PFSK-1 (cell line): ENCODE data around the gene USP13.

Experiments used
- FOXP2 ChIP-seq: optimal IDR thresholded peaks from 2 replicates; pipeline ENCODE3; 2011; ENCODE audit warnings: borderline replicate concordance, control low read depth, inconsistent platforms; ENCODE audit not compliant: insufficient read depth; ENCODE audit errors: extremely low read length, extremely low read depth
- POLR2AphosphoS5 ChIP-seq: IDR thresholded peaks from 2 replicates; pipeline ENCODE4 v1.6.1; 2012; ENCODE audit warnings: low read depth, mild to moderate bottlenecking, control low read depth, low read length, moderate library complexity
- SIN3A ChIP-seq: IDR thresholded peaks from 2 replicates; pipeline ENCODE4 v1.6.1; 2012; ENCODE audit warnings: mild to moderate bottlenecking, low read length, moderate library complexity, borderline replicate concordance; ENCODE audit not compliant: insufficient read depth
- TAF1 ChIP-seq: IDR thresholded peaks from 2 replicates; pipeline ENCODE4 v1.6.1; 2012; ENCODE audit warnings: low read length, control low read depth, borderline replicate concordance; ENCODE audit not compliant: insufficient read depth
- TF ChIP-seq, protein P1 (sequence below), 2 experiments: IDR thresholded peaks; 2 replicates each; pipeline versions ENCODE4 v1.6.1 to v1.8.0; 2011 to 2012; ENCODE audit warnings: low read depth in 2 of 2, low read length in 2 of 2, control low read depth in 1 of 2, inconsistent platforms in 1 of 2, mild to moderate bottlenecking in 1 of 2, moderate library complexity in 1 of 2; ENCODE audit not compliant: insufficient read depth in 1 of 2

DNA sequence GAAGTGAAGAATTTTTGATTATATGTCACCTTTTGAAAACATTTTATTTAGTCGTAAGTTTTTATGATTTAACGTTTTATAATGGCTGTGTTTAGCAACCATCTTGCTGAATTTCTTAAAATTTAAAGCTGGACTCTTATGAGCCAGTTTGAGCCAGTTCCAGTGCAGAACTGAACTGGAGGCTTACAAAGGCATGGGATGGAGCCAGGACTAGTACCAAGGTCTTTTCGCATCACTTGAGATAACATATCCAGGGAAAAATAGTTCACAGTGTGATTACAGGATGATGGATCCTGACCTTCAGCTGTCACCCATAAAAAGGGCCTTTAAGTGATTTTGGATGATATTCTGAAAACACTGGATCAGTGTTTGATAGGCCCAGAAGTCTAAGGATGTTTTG, 51.0 kb downstream of the USP13 start:
- no peak for TF ChIP-seq POLR2AphosphoS5
- TF ChIP-seq, protein P1, sequence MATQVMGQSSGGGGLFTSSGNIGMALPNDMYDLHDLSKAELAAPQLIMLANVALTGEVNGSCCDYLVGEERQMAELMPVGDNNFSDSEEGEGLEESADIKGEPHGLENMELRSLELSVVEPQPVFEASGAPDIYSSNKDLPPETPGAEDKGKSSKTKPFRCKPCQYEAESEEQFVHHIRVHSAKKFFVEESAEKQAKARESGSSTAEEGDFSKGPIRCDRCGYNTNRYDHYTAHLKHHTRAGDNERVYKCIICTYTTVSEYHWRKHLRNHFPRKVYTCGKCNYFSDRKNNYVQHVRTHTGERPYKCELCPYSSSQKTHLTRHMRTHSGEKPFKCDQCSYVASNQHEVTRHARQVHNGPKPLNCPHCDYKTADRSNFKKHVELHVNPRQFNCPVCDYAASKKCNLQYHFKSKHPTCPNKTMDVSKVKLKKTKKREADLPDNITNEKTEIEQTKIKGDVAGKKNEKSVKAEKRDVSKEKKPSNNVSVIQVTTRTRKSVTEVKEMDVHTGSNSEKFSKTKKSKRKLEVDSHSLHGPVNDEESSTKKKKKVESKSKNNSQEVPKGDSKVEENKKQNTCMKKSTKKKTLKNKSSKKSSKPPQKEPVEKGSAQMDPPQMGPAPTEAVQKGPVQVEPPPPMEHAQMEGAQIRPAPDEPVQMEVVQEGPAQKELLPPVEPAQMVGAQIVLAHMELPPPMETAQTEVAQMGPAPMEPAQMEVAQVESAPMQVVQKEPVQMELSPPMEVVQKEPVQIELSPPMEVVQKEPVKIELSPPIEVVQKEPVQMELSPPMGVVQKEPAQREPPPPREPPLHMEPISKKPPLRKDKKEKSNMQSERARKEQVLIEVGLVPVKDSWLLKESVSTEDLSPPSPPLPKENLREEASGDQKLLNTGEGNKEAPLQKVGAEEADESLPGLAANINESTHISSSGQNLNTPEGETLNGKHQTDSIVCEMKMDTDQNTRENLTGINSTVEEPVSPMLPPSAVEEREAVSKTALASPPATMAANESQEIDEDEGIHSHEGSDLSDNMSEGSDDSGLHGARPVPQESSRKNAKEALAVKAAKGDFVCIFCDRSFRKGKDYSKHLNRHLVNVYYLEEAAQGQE (IDR thresholded peaks at IDR 0.05; ENCODE audit: insufficient read depth in 1 of 2, low read depth in 2 of 2, low read length in 2 of 2) = no peak
- TF ChIP-seq TAF1 = no peak
- no peak for TF ChIP-seq SIN3A
- TF ChIP-seq FOXP2 = no peak
